Lower leg skin (tissue), 4 donors: ENCODE measurements around the gene CPPED1. TPM values are rescaled to one million over a fixed set of nuclear protein-coding genes. Genes with fewer than 3 reads are reported as not detected.

Source experiments
- DNase-seq, 2 donors: peaks; one replicate each; pipeline ENCODE4 v3.0.0-alpha.2; 2019; ENCODE audit warnings: low spot score in 2 of 2
- H3K4me3 ChIP-seq: fragments of 200-600 bp; sonication (generic); 2 replicates; pipeline ENCODE4 v1.5.1; 2017; ENCODE audit warnings: mild to moderate bottlenecking, low read depth; ENCODE audit not compliant: poor library complexity, severe bottlenecking
- CTCF ChIP-seq, 3 donors: fragments of 450-650 bp; IDR thresholded peaks; one replicate each; pipeline ENCODE4 v1.5.1; 2016; ENCODE audit warnings: antibody characterized with exemption in 3 of 3, mild to moderate bottlenecking in 3 of 3, moderate library complexity in 2 of 3
- POLR2A ChIP-seq, 2 donors: fragments of 450-650 bp; IDR thresholded peaks; one replicate each; pipeline ENCODE4 v1.6.1; 2016 to 2017; ENCODE audit warnings: antibody characterized with exemption in 2 of 2, mild to moderate bottlenecking in 1 of 2, moderate library complexity in 1 of 2
- WGBS, 2 donors: methylation state at CpG; one replicate each; pipeline ENCODE4 v1.1.5; 2018; 5-methylcytosine and 5-hydroxymethylcytosine counted together
- intact Hi-C: fragments of 100-400 bp; cut with DNase I; formaldehyde crosslinking; loops from one replicate; pipeline ENCODE4 v1.15.0; 2023; ENCODE audit warnings: low total_unique reads
- total RNA-seq, 4 donors: library from RNA; depleted of rRNA; stranded (reverse); fragments of >200 nt; gene quantifications; one replicate each; pipeline ENCODE4 v1.1.0, GENCODE V29; 2016

The CPPED1 gene
- total RNA-seq, 4 donors from 2014 or later: 5.4 to 11.6 (median 8.2) TPM

GRCh38 chr16:12679660-12680272 lies 123.9 kb downstream of the CPPED1 start:
- intact Hi-C loops: no loop called here
- DNase-seq: no peak
- WGBS, 2 donors: 74 to 87% methylated on average over 3 of the region's 3 CpGs
- no peak overlapping the region for H3K4me3 ChIP-seq
- TF ChIP-seq CTCF (IDR thresholded peaks at IDR 0.05) (no peak), POLR2A (IDR thresholded peaks at IDR 0.05) (no peak)

- intact Hi-C loops: no loop called here
- no peak overlapping the region for H3K4me3 ChIP-seq
- no peak for DNase-seq
- 79 to 81% methylated on average over 3 of the region's 3 CpGs for WGBS, 2 donors
- no peak for TF ChIP-seq CTCF (IDR thresholded peaks at IDR 0.05)
- no peak for TF ChIP-seq POLR2A (IDR thresholded peaks at IDR 0.05)
These were observed 124.7 kb downstream of the CPPED1 start for GRCh38 chr16:12678983-12679382.

GRCh38 chr16:12677502-12677901 lies 126.2 kb downstream of the CPPED1 start:
- DNase-seq: no peak
- WGBS, 2 donors: 88 to 95% methylated on average over 8 of the region's 8 CpGs
- intact Hi-C loops: no loop called here
- H3K4me3 ChIP-seq: no peak overlapping the region
- TF ChIP-seq POLR2A (IDR thresholded peaks at IDR 0.05) (no peak), CTCF (IDR thresholded peaks at IDR 0.05) (no peak)

DNA sequence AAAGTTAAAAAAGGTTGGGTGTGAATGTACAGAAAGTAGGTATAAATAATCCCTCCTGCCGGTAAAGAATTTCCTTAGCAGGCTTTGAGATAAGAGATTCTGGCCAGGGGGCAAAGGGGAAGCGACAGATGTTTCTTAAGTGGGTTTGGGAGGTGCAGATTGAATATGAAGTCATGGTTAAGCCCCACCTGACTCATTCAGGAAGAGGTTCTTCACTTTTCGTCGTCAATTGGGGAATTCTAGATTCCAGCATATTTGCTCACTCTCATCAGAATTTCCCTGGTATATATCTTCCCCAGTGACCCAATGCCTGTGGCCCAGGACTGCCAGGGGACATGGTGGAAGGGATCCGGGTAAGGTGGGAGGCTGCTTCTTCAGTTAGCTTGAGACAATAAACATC lies 127.8 kb downstream of the CPPED1 start:
- 48 to 58% methylated on average over 5 of the region's 5 CpGs for WGBS, 2 donors
- H3K4me3 ChIP-seq: no peak overlapping the region
- no peak for DNase-seq
- TF ChIP-seq CTCF (IDR thresholded peaks at IDR 0.05) (no peak), POLR2A (IDR thresholded peaks at IDR 0.05) (no peak)
- intact Hi-C loops: no loop called here

GRCh38 chr16:12675046-12675445 lies 128.6 kb downstream of the CPPED1 start:
- TF ChIP-seq POLR2A (IDR thresholded peaks at IDR 0.05): no peak
- TF ChIP-seq CTCF (IDR thresholded peaks at IDR 0.05): no peak

GRCh38 chr16:12674524-12674923 lies 129.2 kb downstream of the CPPED1 start:
- H3K4me3 ChIP-seq: no peak overlapping the region
- 95 to 96% methylated on average over 5 of the region's 5 CpGs for WGBS, 2 donors
- TF ChIP-seq POLR2A (IDR thresholded peaks at IDR 0.05): no peak
- TF ChIP-seq CTCF (IDR thresholded peaks at IDR 0.05): no peak
- DNase-seq: no peak
- intact Hi-C loops: no loop called here

More at GRCh38 chr16:12675046-12675445, 128.6 kb downstream of the CPPED1 start:
- WGBS, 2 donors: 49 to 57% methylated on average over 4 of the region's 4 CpGs
- DNase-seq: no peak
- intact Hi-C loops: no loop called here
- H3K4me3 ChIP-seq: no peak overlapping the region
